ENCODE results near the gene CAMKK2. TPM values are rescaled to one million over a fixed set of nuclear protein-coding genes. Genes with fewer than 3 reads are reported as not detected.
A peak's percentile ranks its signal among the peaks of the same experiment; 100 is the strongest.

The CAMKK2 gene
- 33.9 and 34.4 TPM in 2 replicates for total RNA-seq (ENCODE audit: low replicate concordance)
- long read RNA-seq, partial matches to known transcripts: 0 of 9 reads
- long read RNA-seq, other reads (novel, unspliced or antisense): 8 of 9 reads

DNA sequence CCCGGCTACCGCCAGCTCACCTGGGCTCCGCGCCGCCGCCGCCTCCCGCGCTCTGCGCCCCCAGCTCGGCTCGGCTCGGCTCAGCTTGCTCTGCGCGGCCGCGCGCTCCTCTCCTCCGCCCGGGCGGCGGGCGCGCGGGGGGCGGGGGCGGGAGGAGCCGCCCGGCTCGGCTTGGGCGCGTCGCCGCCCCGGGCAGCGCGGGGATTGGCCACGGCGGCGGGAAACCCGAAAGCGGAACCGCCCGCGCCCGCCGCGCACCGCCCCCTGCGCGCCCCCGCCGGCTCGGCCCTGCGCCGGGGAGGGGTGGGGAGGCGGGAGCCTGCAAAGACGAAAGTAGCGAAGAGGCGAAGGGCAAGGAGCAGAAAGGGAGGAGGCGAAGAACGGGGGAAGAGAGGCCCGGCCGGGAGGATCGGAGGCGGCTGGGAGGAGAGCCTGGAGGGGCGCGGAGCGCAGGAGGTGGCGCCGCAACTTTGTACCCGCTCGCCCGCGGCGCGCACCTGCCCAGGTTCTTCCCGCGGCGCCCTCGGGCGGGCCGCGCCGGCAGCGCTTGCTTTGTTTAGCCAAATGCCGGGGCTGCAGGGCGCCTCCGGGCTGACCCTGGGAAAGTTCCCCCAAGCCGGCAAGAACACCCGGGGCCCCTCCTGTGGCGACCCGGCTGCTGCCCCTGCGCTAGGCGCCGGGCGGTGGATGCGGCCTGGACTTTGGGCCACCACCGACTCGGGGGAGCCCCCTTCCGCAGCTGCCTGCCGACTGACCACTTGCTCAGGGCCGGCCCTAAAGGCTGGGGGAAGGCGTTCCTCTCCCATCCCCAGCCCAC is at the start of gene CAMKK2:
Gene CAMKK2 (minus strand): TSS at position 92 of the 817 bp plus-strand sequence. CDS start 22,183 bp downstream, outside the sequence.
- TF ChIP-seq, protein P1, sequence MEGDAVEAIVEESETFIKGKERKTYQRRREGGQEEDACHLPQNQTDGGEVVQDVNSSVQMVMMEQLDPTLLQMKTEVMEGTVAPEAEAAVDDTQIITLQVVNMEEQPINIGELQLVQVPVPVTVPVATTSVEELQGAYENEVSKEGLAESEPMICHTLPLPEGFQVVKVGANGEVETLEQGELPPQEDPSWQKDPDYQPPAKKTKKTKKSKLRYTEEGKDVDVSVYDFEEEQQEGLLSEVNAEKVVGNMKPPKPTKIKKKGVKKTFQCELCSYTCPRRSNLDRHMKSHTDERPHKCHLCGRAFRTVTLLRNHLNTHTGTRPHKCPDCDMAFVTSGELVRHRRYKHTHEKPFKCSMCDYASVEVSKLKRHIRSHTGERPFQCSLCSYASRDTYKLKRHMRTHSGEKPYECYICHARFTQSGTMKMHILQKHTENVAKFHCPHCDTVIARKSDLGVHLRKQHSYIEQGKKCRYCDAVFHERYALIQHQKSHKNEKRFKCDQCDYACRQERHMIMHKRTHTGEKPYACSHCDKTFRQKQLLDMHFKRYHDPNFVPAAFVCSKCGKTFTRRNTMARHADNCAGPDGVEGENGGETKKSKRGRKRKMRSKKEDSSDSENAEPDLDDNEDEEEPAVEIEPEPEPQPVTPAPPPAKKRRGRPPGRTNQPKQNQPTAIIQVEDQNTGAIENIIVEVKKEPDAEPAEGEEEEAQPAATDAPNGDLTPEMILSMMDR (conservative IDR thresholded peaks at IDR 0.05): peak; percentile 24
- H3K4me1 Mint-ChIP-seq (ENCODE audit: unreplicated experiment): peaks cover 18% of the 10 kb centered on the region
- DNase-seq (ENCODE audit: extremely low spot score, unreplicated experiment): peak; percentile 92
- peak within 1 kb of the TSS; percentile 87 for H3K27ac Mint-ChIP-seq
- H3K4me3 Mint-ChIP-seq: peak within 1 kb of the TSS; percentile 90
- H3K27me3 Mint-ChIP-seq: no peaks in the 10 kb centered on the region
- H3K36me3 Mint-ChIP-seq: no peaks in the 10 kb centered on the region
- no peaks in the 10 kb centered on the region for H3K9me3 Mint-ChIP-seq

GRCh38 chr12:121345151-121345815 is 48.8 kb upstream of the CAMKK2 start:
- Mint-ChIP-seq H3K9me3 (no peaks in the 10 kb centered on the region), H3K4me3 (no peak overlapping the region), H3K36me3 (peaks cover 18% of the 10 kb centered on the region), H3K4me1 (ENCODE audit: unreplicated experiment) (no peaks in the 10 kb centered on the region), H3K27ac (peak overlapping the region; percentile 19), H3K27me3 (no peaks in the 10 kb centered on the region)
- TF ChIP-seq, protein P1 (conservative IDR thresholded peaks at IDR 0.05): no peak
- no peak for DNase-seq (ENCODE audit: extremely low spot score, unreplicated experiment)

- no peak overlapping the region for H3K4me3 Mint-ChIP-seq
- no peaks in the 10 kb centered on the region for H3K4me1 Mint-ChIP-seq (ENCODE audit: unreplicated experiment)
- TF ChIP-seq, protein P1 (conservative IDR thresholded peaks at IDR 0.05): no peak
- H3K9me3 Mint-ChIP-seq: no peaks in the 10 kb centered on the region
- H3K27me3 Mint-ChIP-seq: no peaks in the 10 kb centered on the region
- H3K27ac Mint-ChIP-seq: peak overlapping the region; percentile 19
- DNase-seq (ENCODE audit: extremely low spot score, unreplicated experiment): no peak
- H3K36me3 Mint-ChIP-seq: peaks cover 18% of the 10 kb centered on the region
Measured at GRCh38 chr12:121344506-121344905, 48.0 kb upstream of the CAMKK2 start.

DNA sequence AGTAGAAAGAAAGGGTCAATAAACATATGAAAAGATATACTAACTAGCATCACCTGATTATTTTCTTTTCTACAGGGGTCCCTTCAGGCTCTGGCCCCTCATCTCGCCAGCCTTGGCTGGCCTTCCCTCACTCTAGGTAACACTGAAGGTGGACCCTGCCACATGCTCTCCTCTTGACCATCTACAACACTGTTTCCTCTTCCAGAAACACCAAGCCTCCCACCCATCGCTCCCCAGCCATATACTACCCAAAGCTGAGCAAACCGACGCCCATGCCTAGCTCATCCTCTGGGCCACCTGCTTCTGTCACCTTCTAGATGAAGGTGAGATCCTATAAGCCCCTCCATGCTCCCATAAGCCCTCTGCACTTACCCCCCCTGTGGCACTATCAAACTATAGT is 40.9 kb upstream of the CAMKK2 start:
- DNase-seq (ENCODE audit: extremely low spot score, unreplicated experiment): no peak
- H3K9me3 Mint-ChIP-seq: no peaks in the 10 kb centered on the region
- H3K27ac Mint-ChIP-seq: no peak overlapping the region
- H3K4me3 Mint-ChIP-seq: no peak overlapping the region
- no peaks in the 10 kb centered on the region for H3K27me3 Mint-ChIP-seq
- TF ChIP-seq, protein P1 (conservative IDR thresholded peaks at IDR 0.05): no peak
- no peaks in the 10 kb centered on the region for H3K4me1 Mint-ChIP-seq (ENCODE audit: unreplicated experiment)
- H3K36me3 Mint-ChIP-seq: peaks cover 18% of the 10 kb centered on the region

- no peak for DNase-seq (ENCODE audit: extremely low spot score, unreplicated experiment)
- H3K27ac Mint-ChIP-seq: no peak overlapping the region
- H3K4me3 Mint-ChIP-seq: no peak overlapping the region
- peaks cover 24% of the 10 kb centered on the region for H3K36me3 Mint-ChIP-seq
- no peaks in the 10 kb centered on the region for H3K4me1 Mint-ChIP-seq (ENCODE audit: unreplicated experiment)
- no peaks in the 10 kb centered on the region for H3K9me3 Mint-ChIP-seq
- TF ChIP-seq, protein P1 (conservative IDR thresholded peaks at IDR 0.05): peak; percentile 92
- H3K27me3 Mint-ChIP-seq: no peaks in the 10 kb centered on the region
Measured at GRCh38 chr12:121334513-121335343, 38.2 kb upstream of the CAMKK2 start.
